Sigmoid colon (tissue), 4 donors: ENCODE results near the gene HOXB2.

Experiments used
- EP300 ChIP-seq, 4 donors: sonication (generic); formaldehyde crosslinking; IDR thresholded peaks; one replicate each; pipeline ENCODE4 v1.6.1; 2017; ENCODE audit warnings: antibody characterized with exemption in 4 of 4
- POLR2A ChIP-seq, 2 donors: fragments of 450-650 bp; IDR thresholded peaks; one replicate each; pipeline ENCODE4 v1.6.1; 2016; ENCODE audit warnings: antibody characterized with exemption in 2 of 2, mild to moderate bottlenecking in 2 of 2, moderate library complexity in 2 of 2
- POLR2AphosphoS5 ChIP-seq, 4 donors: sonication (generic); formaldehyde crosslinking; IDR thresholded peaks; one replicate each; pipeline ENCODE4 v1.6.1; 2017; ENCODE audit warnings: antibody characterized with exemption in 4 of 4
- TF ChIP-seq, protein P1 (sequence below), 4 experiments: fragments of 450-650 bp in 3 of 4; fragments of 200-600 bp in 1 of 4; IDR thresholded peaks; one replicate each; pipeline ENCODE4 v1.5.1; 2016 to 2019; ENCODE audit warnings: antibody characterized with exemption in 4 of 4, mild to moderate bottlenecking in 3 of 4, moderate library complexity in 2 of 4

DNA sequence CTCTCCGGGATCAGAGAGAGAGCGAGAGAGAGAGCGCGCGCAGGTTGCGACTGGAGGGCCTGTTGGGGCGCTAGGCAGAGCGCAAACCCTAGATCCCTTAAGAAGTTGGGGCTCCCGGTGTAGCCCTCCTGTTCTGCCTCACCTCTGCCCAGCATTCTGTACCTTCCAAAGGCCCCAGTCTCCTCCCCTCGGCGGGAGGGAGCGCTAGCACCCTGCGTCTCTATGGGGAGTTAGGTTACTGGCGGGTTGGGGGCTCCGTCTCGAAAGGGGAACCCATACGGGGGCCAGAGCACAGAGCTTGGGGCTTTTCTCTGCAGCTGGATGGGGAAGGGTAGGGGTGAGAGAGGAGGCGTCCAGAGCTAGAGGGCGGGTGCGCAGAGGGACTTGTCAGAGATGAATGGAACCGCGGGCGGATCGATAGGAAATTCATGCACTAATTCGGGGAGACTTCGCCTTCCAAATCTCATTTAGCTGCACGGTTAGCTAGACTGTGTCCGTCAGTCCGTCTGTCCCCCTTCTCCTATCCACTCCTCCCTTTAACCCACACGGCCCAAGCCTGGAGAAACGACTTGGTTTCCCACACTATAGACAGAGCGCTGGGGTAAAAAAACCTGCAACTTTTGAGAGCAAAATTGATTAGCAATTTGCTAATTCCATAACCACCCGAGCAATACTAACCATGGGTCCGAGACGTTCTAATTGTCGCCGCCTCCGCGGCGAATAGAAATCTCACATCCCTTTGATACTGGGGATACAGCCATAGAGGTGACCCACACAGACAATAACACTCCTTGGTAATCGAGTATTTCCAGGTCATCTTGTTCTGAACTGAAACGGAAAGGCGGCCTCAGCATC is 33.9 kb upstream of the HOXB2 start:
- no peak for TF ChIP-seq POLR2AphosphoS5 (IDR thresholded peaks at IDR 0.05)
- TF ChIP-seq, protein P1, sequence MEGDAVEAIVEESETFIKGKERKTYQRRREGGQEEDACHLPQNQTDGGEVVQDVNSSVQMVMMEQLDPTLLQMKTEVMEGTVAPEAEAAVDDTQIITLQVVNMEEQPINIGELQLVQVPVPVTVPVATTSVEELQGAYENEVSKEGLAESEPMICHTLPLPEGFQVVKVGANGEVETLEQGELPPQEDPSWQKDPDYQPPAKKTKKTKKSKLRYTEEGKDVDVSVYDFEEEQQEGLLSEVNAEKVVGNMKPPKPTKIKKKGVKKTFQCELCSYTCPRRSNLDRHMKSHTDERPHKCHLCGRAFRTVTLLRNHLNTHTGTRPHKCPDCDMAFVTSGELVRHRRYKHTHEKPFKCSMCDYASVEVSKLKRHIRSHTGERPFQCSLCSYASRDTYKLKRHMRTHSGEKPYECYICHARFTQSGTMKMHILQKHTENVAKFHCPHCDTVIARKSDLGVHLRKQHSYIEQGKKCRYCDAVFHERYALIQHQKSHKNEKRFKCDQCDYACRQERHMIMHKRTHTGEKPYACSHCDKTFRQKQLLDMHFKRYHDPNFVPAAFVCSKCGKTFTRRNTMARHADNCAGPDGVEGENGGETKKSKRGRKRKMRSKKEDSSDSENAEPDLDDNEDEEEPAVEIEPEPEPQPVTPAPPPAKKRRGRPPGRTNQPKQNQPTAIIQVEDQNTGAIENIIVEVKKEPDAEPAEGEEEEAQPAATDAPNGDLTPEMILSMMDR (IDR thresholded peaks at IDR 0.05): no peak
- no peak for TF ChIP-seq POLR2A (IDR thresholded peaks at IDR 0.05)
- no peak for TF ChIP-seq EP300 (IDR thresholded peaks at IDR 0.05)
